ENCODE measurements around the gene TM4SF18. TPM values are rescaled to one million over a fixed set of nuclear protein-coding genes. Genes with fewer than 3 reads are reported as not detected.

The TM4SF18 gene
- total RNA-seq, 2 experiments from 2014 or later = not detected

DNA sequence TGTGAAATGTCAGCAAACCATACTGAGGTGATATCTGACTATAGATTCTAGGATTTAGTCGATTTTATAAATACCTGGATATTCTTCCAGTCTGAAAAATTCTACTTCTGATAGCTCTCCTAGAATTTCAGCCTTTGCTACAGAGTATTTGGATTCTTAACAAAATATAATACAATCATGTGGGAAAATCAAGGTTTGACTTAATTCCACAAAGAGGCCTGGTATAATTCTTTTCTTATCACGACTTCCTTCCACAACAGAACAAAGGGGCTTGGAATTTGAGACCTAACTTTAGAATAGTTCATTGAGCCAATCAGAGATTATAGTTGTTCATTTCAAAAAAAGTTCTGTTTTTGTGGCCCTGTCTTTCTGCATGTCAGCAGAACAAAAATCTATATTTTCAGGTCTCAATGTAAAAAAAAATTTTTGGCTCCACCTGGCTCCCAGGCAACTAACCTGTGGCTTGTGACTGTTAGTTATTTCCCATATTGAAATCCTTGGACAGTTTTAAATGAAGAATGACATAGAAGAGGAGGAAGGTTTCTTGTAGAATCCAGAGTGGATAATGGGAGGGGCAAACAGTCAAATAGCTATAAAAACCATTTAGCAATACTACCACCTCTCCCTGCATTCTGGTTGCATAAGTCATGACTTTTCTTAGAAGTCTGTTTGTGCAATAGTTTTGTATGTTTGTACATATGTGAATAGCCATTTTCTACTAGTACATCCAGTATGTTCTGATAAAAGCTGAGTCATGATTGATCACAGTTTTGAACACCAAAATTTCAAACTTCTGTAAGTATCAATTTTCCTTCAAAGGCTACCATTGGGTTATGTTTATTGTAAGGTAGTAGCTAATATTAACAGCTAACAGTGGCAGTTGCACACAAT, 40.0 kb upstream of the TM4SF18 start:
- Mint-ChIP-seq H3K4me3 (no peak overlapping the region), H3K27ac (no peak overlapping the region), H3K36me3 (no peaks in the 10 kb centered on the region), H3K4me1 (no peaks in the 10 kb centered on the region), H3K9me3 (ENCODE audit: low read depth) (no peaks in the 10 kb centered on the region), H3K27me3 (peaks cover 18% of the 10 kb centered on the region)
- DNase-seq (no peak), ATAC-seq (no peak)
- CTCF ChIA-PET = interaction anchor here (1.4 kb wide), 1 partner anchor 119 kb away, joined by 3 read pairs; no protein-coding TSS in a partner anchor

DNA sequence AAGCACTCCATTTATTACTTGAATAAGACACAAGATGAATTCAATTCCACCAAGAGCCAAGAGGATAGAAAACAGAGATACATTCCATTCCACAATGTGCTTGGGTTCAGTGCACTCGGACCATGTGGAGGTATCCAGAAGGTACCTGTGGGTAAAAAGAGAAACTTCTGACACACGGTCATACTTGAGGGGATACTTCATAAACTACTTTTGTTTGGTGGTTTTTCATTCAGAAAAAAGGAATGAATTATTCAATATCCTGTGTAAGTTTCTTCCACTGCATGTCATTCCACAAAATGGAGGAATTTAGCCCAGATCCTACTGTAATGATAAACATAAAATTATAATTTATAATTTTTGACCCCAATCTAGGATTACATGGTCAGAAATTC, 38.3 kb upstream of the TM4SF18 start:
- no peaks in the 10 kb centered on the region for H3K4me1 Mint-ChIP-seq
- CTCF ChIA-PET = no interaction called here
- ATAC-seq (no peak), DNase-seq (no peak)
- H3K36me3 Mint-ChIP-seq = no peaks in the 10 kb centered on the region
- no peaks in the 10 kb centered on the region for H3K9me3 Mint-ChIP-seq (ENCODE audit: low read depth)
- H3K27me3 Mint-ChIP-seq = peaks cover 10% of the 10 kb centered on the region
- no peak overlapping the region for H3K4me3 Mint-ChIP-seq
- no peak overlapping the region for H3K27ac Mint-ChIP-seq

DNA sequence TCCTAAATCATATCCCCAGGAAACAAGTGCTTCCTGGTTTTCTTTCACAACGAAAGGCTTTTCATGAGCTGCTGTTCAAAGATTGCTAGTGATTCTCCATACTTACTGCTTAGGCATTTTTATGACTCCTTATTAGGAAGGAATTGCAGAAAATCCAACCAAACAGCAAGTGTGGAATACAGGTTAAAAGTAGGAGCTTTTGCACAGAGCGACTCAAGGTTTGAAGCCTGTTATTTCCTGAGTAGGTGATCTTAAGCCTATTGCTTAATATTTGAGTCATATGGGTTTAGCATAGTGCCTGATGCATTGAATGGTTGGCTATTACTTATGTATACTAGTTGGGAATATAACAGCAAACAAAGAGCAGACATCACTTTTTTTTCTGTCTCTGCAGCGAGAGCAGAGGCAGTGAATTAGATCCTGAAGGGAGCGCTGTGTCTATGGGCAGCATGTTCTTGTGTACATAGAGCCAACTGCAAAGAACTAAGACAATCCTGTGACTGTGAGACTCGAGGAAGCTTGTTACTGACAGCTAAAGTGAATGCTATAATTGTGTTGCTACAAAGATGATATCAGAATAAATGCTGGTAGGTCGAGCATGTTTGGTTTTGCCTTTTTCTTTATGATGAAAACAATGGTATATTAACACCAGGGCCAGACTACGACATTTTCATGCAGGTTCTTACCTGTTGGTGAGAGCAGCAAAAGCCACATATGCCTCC, 37.7 kb upstream of the TM4SF18 start:
- no peak overlapping the region for H3K4me3 Mint-ChIP-seq
- H3K9me3 Mint-ChIP-seq (ENCODE audit: low read depth) = no peaks in the 10 kb centered on the region
- DNase-seq (no peak), ATAC-seq (no peak)
- no peak overlapping the region for H3K27ac Mint-ChIP-seq
- CTCF ChIA-PET = no interaction called here
- H3K4me1 Mint-ChIP-seq = no peaks in the 10 kb centered on the region
- H3K27me3 Mint-ChIP-seq = peaks cover 10% of the 10 kb centered on the region
- H3K36me3 Mint-ChIP-seq = no peaks in the 10 kb centered on the region

DNA sequence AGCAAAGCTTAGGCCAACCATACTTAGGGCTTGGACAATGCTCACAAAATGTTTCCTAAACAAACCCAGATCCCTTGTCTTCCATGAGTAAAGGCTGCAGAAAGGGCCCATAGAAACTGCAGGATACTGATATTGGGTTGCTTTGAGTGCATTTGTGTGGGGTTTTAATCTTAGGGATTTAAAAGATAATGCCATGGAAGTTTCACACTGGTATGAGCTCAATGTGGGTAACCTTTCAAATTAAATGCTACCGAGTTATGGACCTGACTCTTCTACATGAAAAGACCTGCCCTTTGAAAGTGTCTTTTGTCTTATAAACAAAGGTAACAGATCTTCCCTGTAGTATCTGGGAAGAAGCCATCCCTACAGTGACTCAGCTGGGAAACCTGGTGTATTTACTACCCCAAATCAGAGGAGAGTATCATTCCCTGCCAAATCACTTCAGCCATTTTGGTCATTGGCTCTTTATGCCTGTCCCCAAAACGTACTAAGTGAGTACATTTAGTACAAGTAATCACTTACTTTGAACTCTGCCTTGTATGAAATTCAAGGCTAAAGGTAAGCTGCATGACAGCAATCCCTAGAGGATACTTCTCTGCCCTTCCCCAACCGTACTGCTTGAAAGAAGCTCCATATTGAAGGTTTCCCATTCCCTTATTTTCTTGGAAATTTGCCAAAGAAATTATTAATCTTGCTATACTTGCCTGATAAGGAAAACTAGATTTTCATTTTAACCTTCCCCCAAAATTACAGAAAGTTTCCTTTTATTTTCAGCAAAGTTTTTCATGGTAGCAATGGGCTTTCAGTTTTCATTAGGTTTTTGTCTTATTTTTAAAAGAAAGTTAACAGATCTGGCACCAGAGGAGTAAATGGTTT, 36.8 kb upstream of the TM4SF18 start:
- CTCF ChIA-PET = no interaction called here
- ATAC-seq (no peak), DNase-seq (no peak)
- Mint-ChIP-seq H3K9me3 (ENCODE audit: low read depth) (no peaks in the 10 kb centered on the region), H3K4me3 (no peak overlapping the region), H3K4me1 (no peaks in the 10 kb centered on the region), H3K27me3 (peaks cover 10% of the 10 kb centered on the region), H3K36me3 (no peaks in the 10 kb centered on the region), H3K27ac (no peak overlapping the region)

DNA sequence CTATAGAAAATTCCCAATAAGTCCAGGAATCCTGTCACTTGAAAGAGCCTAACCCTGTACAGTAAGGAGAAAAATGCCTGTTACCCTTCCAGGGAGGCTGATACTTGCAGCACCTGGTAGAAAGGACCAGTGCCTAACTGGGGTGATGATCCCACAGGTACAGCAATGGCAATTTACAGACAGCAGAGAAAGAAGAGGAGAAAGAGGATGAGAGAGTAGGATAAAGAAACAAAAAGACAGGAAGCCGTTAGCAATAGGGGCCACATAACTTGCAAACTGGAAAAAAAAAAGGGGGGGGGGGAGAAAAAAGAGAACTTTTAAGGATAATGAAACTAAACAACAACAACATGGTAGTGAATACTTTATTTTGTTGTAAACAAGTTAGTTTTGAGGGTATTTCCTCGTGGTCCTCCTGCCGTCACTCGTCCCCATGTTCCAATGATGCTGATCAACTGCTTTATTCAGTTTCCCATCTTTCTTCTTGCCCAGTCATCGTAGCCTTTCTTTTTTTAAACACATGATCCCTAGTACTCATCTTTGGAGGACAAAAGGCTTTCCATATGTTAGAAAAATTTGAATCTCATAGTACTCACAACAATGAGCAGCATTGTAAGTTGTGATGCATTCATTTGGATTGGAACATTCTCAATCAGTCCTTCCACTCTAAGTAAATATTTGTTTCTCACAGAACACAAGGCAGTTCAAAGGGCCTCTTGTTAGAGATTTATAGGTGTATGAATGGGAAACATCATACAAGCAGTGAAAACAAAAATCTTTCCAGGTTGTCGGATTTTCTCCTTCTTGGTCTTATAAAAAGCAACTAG, 35.5 kb upstream of the TM4SF18 start:
- Mint-ChIP-seq H3K36me3 (no peaks in the 10 kb centered on the region), H3K9me3 (ENCODE audit: low read depth) (no peaks in the 10 kb centered on the region), H3K27me3 (peaks cover 7% of the 10 kb centered on the region), H3K4me3 (no peak overlapping the region), H3K27ac (no peak overlapping the region), H3K4me1 (no peaks in the 10 kb centered on the region)
- no peak for ATAC-seq
- CTCF ChIA-PET = no interaction called here
- DNase-seq = no peak

DNA sequence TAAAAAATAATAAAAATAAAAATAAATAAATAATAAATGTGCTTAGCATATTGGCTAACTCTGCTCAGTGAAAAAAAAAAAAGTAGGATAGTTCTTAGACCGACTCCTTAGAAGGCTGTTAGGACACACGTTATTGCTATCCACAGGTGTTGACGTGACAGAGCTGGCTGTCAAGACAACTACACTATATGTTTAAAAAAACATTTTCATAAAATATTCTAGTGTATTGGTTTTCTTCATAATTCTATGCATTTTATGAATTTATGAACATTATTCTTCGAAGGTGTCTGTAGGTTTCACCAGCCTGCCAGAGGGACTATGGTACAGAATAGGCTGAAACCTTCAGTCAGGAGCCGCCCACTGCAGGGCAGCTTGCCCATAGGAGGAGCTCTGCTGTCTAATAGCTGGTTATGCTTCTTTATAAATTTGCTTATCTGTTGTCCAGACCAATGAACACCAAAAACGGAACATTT, 34.8 kb upstream of the TM4SF18 start:
- no peaks in the 10 kb centered on the region for H3K36me3 Mint-ChIP-seq
- no peak overlapping the region for H3K4me3 Mint-ChIP-seq
- ATAC-seq (no peak), DNase-seq (no peak)
- no peak overlapping the region for H3K27ac Mint-ChIP-seq
- H3K9me3 Mint-ChIP-seq (ENCODE audit: low read depth) = no peaks in the 10 kb centered on the region
- CTCF ChIA-PET = no interaction called here
- no peaks in the 10 kb centered on the region for H3K4me1 Mint-ChIP-seq
- peaks cover 5% of the 10 kb centered on the region for H3K27me3 Mint-ChIP-seq

DNA sequence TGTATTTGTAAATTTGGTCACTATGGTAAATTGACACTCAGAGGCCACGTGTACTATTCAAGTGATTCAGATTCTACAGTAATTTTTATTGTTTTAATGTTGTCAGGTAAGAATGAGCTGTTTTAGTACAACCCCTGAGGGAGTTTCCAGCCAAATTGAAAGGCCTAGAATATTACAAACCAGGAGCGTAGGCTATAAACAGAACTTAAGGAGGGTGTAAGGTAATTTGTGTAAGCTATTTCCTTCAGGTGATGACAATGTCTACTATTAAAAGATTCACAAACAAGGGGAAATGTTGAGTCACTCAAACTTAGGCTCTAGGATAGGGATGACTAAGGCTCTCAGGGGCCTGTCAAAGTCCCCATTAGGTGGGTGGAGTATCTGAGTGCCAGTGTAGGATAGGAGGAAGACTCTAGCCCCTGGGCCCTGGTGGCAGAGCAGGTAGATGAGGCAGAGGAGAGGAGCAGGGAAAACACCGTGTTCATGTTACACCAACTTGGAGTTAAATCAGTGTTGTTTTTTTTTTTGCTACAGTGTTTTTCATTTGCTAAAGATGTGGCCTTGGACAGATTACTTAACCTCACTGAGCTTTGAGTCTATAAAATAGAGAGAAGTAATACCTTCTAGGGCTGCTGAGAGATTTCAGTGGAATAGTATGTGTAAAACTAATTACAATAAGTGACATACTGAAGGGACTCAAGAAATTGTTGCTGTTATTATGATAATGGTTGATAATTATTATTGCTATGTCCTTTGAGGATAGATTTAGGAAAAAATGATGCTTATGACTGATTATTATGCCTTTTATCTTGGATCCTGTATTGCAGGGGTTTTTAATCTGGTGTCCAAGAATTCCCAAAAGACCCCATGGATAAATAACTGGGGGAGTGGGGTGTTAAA, 33.8 kb upstream of the TM4SF18 start:
- ATAC-seq = peak; percentile 45
- Mint-ChIP-seq H3K9me3 (ENCODE audit: low read depth) (no peaks in the 10 kb centered on the region), H3K27me3 (peaks cover 5% of the 10 kb centered on the region), H3K36me3 (no peaks in the 10 kb centered on the region), H3K27ac (no peak overlapping the region), H3K4me3 (no peak overlapping the region), H3K4me1 (no peaks in the 10 kb centered on the region)
- no peak for DNase-seq
- CTCF ChIA-PET = no interaction called here

DNA sequence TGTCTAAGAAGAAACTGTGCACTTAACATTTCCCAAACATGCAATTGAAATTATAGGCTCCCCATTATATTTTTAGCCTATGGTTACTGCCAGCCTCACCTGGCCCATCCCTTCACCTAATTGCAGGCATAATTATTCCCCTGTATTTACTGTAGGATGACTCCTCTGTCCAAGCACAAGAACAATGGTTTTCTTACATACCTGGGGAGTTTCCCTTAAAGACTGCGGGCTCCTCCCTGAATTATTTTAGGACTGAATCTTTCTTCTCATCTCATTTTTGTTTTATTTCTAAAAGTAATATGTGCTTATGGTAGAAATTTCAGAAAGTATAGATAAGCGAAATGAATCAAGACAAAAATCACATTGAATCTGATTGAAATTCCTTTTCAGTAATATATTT, 32.6 kb upstream of the TM4SF18 start:
- ATAC-seq (no peak), DNase-seq (no peak)
- Mint-ChIP-seq H3K4me3 (no peak overlapping the region), H3K9me3 (ENCODE audit: low read depth) (no peaks in the 10 kb centered on the region), H3K36me3 (no peaks in the 10 kb centered on the region), H3K4me1 (no peaks in the 10 kb centered on the region), H3K27me3 (peaks cover 12% of the 10 kb centered on the region), H3K27ac (no peak overlapping the region)
- CTCF ChIA-PET = no interaction called here

DNA sequence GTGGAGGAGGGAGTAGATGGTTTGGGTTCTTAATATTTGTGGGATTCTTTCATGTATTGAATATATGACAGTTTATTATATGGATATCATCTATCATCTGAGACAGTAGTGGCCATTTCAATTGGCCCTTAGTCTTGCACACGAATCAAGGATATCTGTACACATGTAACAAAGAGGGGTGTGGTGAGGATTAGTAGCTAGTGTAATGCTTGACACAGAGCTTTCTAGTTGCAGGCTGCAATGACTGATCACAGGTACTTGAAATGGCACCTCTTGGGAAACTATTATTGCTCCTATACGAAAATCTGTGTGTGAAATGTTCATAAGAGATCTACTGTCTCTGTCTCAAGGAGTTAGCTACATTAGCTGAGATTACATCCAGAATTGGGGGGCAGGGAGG, 31.2 kb upstream of the TM4SF18 start:
- Mint-ChIP-seq H3K27me3 (peaks cover 18% of the 10 kb centered on the region), H3K4me1 (no peaks in the 10 kb centered on the region), H3K9me3 (ENCODE audit: low read depth) (no peaks in the 10 kb centered on the region), H3K27ac (no peak overlapping the region), H3K36me3 (no peaks in the 10 kb centered on the region), H3K4me3 (no peak overlapping the region)
- no peak for ATAC-seq
- CTCF ChIA-PET = no interaction called here
- DNase-seq = no peak

DNA sequence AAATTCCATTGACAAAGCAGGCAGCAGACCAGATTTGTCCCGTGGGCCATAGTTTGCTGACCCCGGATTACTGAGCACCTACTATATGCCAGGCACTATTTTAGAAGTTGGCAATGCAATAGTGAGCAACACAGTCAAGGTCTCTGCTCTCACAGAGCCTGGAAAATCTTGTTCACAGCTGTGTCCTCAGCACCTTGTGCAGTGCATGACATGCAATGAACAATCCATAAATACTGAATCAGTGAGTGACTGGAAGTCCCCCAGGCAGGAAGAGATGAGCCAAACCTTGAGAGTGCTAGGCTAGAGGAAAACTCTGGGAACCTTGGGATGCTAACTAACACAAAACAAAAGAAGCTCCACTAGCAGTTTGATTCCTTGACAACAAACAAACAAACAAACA, 29.6 kb upstream of the TM4SF18 start:
- CTCF ChIA-PET = interaction anchor here (2.2 kb wide), 1 partner anchor 10 kb away, joined by 6 read pairs; no protein-coding TSS in a partner anchor
- DNase-seq = no peak
- Mint-ChIP-seq H3K4me1 (no peaks in the 10 kb centered on the region), H3K9me3 (ENCODE audit: low read depth) (no peaks in the 10 kb centered on the region), H3K4me3 (no peak overlapping the region), H3K27ac (no peak overlapping the region), H3K36me3 (no peaks in the 10 kb centered on the region), H3K27me3 (peaks cover 29% of the 10 kb centered on the region)
- ATAC-seq = no peak

DNA sequence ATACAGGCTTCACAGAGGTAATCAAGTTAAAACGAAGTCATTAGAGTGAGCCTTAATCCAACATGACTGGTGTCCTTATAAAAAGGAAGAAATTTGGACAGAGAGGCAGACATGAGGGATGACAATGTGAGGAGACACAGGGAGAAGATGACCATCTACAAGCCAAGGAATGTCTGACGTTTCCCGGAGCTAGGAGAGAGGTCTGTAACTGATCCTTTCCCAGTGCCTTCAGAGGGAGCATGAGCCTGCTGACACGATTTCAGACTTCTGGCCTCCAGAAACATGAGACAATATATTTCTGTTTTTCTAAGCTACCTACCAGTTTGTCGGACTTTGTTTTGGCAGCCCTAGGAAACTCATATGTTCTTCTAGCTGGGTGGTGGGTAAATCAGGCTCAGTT, 28.9 kb upstream of the TM4SF18 start:
- H3K4me3 Mint-ChIP-seq = no peak overlapping the region
- CTCF ChIA-PET = interaction anchor here (2.2 kb wide), 1 partner anchor 10 kb away, joined by 6 read pairs; no protein-coding TSS in a partner anchor
- H3K4me1 Mint-ChIP-seq = no peaks in the 10 kb centered on the region
- DNase-seq = no peak
- H3K27ac Mint-ChIP-seq = no peak overlapping the region
- H3K9me3 Mint-ChIP-seq (ENCODE audit: low read depth) = no peaks in the 10 kb centered on the region
- H3K36me3 Mint-ChIP-seq = no peaks in the 10 kb centered on the region
- no peak for ATAC-seq
- peaks cover 34% of the 10 kb centered on the region for H3K27me3 Mint-ChIP-seq

DNA sequence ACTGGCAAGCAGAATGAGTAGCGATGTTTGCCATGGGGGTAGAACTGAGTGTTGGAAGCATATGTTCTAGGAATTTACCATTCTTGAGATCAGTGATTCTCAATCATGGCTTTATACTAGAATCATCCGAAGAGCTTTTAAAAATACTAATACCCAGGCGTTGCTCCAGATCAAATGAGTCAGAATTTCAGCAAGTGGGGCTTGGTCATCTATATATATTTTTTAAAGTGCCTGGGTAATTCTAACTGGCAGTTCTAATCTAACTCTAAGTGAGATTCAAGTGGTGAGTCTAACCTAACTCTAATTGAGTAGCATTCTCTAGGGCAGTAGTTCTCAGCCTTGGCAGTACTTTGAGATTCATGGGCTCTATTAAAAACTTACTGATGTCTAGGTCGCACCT, 23.2 kb upstream of the TM4SF18 start:
- no peak for ATAC-seq
- H3K9me3 Mint-ChIP-seq (ENCODE audit: low read depth) = no peaks in the 10 kb centered on the region
- CTCF ChIA-PET = no interaction called here

More for the DNA sequence above, 23.2 kb upstream of the TM4SF18 start:
- H3K27me3 Mint-ChIP-seq = peaks cover 42% of the 10 kb centered on the region
- no peak overlapping the region for H3K27ac Mint-ChIP-seq
- H3K36me3 Mint-ChIP-seq = no peaks in the 10 kb centered on the region
- no peaks in the 10 kb centered on the region for H3K4me1 Mint-ChIP-seq
- no peak for DNase-seq
- H3K4me3 Mint-ChIP-seq = no peak overlapping the region
